HG03442 (cell line): ENCODE data around the gene RGMB.

Source experiments
- ATAC-seq: cut with Tn5 transposase; IDR thresholded peaks from one replicate; pipeline ENCODE4 v1.9.1; 2021; ENCODE audit warnings: mild to moderate bottlenecking, moderate library complexity; ENCODE audit not compliant: unreplicated experiment

The RGMB gene

GRCh38 chr5:98768160-98768959 is 5.1 kb upstream of the RGMB start:
- peak; percentile 45 for ATAC-seq

- no peak for ATAC-seq
Measured at GRCh38 chr5:98768960-98769209, 4.6 kb upstream of the RGMB start.

GRCh38 chr5:98769210-98769958 is 4.1 kb upstream of the RGMB start:
- ATAC-seq = no peak

- ATAC-seq = no peak
Measured at GRCh38 chr5:98769959-98770208, 3.6 kb upstream of the RGMB start.

- no peak for ATAC-seq
Measured at GRCh38 chr5:98770209-98770910, 3.1 kb upstream of the RGMB start.

DNA sequence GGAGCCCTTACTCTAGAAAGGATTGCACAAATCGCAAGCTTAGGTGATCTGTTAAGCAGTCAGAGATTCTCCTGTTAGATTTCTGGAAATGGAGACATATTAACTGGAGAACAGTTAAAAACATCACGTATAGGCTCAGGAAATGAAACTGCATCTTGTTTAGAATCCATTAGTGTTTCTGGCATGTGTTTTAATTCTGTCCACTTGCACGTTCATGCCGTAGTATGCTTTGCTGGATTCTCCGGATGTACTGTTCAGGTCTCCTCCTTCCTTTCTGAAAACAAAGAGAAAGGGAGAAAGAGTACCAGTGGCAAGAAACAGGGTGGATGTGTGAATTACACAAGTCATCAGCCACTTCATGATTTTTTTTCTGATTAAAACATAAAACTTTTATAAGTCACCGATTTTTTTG is 2.5 kb upstream of the RGMB start:
- ATAC-seq = no peak

DNA sequence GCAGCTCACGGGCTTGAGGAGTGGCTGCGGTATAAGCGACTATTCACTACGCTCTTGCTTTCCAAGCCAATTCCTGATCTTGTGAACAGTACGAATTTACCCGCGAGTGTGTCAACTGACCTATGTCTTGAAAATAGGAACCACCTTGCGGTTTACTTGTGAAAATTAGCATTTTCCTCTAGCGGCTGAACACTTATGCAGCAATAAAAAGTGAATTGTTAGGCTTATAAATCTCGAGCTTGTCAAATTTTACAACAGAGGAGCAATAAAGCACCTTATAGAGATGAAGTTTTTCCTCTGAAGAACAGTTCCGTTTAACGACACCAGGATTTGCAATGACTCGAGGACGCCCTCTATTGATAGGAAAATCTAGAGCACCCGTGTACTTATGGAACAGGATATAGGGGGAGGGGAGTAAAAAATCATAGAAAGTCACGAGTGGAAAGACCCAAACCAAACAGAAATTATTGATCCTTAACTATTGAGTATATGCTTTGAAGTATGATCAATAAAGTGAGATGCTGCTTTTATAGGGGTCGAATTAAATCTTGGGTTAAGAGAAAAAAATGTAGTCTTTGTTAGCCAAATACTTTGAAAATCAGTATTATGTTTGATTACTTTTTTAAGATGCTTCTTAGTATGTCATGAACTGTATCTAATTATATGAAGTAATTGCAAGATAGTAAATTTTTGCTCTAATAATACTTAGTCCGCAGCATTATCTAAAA is 1.9 kb upstream of the RGMB start:
- no peak for ATAC-seq

DNA sequence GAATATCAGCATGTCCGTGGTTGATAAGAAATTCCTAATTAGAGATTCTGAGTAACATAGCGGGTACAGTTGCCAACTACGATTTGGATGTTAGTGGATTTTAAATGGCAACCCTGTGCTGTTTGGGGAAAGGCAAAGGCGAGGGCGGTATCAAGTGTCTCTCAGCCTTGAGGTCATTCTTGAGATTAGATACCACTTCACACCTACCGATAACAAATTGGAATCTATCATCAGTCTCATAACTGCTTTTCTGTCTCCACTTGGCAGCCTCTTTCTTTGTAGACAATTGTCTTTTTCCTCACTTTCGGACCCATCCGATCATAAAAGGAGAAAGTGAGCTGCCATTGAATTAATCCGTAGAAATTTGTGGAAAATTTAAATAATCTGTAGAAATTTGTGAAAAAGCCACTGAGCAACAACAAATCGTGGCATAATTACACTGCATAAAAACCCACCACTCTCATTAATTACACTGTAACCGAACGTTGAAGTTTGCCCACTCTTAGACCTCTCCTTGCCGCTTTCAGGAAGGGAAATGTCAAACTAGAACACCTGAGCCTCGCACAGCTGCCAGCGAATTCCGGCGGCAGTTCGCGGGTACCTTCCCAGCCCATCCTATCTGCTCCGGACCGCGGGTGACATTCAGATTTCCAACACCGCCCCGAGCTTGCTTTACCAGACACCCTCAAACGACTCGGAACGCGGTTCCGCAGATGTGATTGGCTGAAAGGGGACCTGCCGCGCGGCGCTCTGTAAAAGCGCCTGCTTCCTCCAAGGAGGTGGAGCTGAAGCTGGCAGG is 849 bp upstream of the RGMB start:
- ATAC-seq = peak; percentile 23

- ATAC-seq = no peak
Measured at GRCh38 chr5:98773214-98773463, 324 bp upstream of the RGMB start.

GRCh38 chr5:98774192-98775033 is 950 bp downstream of the RGMB start:
- peak; percentile 26 for ATAC-seq

- ATAC-seq = no peak
Measured at GRCh38 chr5:98775246-98776065, 2.0 kb downstream of the RGMB start.

GRCh38 chr5:98776066-98776705 is 2.7 kb downstream of the RGMB start:
- no peak for ATAC-seq

DNA sequence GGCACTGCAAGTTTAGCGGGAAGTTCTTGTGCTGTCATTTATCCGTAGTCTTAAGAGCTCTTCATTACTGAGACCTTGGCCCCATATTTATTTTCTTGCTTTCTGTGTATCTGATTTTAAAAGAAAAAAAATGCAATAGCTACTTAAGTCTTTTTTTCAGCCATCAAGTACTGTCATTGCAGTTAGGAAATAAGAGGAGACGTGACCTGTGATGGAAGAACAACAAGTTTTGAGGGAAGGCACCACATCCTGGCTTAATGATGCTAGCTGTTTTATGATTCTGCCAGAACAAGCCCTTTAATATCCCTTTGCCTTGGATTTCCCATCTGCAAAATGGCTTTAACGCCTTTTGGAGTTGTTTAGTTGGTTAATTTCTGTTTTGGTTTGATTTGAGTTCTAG is 3.8 kb downstream of the RGMB start:
- ATAC-seq = no peak

DNA sequence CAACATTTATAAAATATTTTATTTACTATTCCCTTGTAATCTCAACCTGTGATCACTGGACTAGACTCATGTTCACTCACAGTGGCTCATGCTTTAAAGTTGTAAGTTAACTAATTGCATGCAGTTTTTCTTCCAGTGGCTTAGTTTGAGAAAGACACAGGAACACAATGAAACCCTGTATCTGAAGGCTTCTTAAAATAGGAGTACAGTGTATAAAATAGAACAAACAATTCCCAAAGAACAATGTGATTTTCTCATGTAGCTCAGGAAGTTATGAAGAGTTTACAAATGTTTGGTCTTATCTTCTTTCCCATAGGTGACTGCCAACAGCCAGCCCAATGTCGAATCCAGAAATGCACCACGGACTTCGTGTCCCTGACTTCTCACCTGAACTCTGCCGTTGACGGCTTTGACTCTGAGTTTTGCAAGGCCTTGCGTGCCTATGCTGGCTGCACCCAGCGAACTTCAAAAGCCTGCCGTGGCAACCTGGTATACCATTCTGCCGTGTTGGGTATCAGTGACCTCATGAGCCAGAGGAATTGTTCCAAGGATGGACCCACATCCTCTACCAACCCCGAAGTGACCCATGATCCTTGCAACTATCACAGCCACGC is 5.9 kb downstream of the RGMB start:
- ATAC-seq = no peak

- ATAC-seq = no peak
Measured at GRCh38 chr5:98780390-98780789, 6.9 kb downstream of the RGMB start.

- ATAC-seq = no peak
Measured at GRCh38 chr5:98781520-98781919, 8.1 kb downstream of the RGMB start.

DNA sequence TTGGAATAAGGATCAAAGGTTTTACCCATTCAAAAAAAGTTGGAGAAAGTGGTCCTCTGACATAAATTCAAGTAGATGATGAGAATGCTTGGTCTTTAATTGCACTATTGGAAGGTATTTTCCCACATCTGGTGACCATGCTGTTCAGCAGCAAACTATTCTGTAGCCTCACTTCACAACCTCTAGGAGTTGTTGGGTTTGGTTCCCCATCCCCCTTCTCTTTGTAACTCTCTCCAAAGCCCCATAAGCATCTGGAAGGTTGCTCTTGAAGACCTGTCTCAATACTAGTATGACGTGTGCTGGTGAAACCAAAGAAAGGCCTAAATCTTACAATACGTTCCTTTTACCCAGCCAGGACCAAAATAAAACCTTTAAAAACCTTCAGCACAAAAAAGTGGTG is 8.5 kb downstream of the RGMB start:
- ATAC-seq = no peak

GRCh38 chr5:98783051-98783649 is 9.7 kb downstream of the RGMB start:
- ATAC-seq = no peak
